Measurements from ENCODE around the gene METTL6.
"Not testable (repeated sequence)": the region's sequence is repeated elsewhere in the genome, so short reads cannot be mapped to it uniquely, and the experiment has no call there.

METTL6 gene

DNA sequence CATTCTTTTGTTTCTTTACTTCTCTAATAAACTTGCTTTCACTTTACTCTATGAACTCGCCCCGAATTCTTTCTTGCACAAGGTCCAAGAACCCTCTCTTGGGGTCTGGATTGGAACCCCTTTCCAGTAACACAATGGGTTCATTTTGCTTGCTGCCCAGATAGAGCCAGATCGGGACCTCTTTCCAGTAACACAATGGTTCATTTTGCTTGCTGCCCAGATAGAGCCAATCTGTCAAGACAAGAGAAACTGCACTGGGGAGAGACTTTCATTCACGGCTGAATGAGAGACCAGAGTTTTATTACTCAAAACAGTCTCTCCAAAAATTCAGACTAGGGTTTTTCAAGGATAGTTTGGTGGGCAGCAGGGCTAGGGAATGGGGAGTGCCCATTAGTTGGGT, 25.4 kb downstream of the METTL6 start:
- TF ChIP-seq, protein P1, sequence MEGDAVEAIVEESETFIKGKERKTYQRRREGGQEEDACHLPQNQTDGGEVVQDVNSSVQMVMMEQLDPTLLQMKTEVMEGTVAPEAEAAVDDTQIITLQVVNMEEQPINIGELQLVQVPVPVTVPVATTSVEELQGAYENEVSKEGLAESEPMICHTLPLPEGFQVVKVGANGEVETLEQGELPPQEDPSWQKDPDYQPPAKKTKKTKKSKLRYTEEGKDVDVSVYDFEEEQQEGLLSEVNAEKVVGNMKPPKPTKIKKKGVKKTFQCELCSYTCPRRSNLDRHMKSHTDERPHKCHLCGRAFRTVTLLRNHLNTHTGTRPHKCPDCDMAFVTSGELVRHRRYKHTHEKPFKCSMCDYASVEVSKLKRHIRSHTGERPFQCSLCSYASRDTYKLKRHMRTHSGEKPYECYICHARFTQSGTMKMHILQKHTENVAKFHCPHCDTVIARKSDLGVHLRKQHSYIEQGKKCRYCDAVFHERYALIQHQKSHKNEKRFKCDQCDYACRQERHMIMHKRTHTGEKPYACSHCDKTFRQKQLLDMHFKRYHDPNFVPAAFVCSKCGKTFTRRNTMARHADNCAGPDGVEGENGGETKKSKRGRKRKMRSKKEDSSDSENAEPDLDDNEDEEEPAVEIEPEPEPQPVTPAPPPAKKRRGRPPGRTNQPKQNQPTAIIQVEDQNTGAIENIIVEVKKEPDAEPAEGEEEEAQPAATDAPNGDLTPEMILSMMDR (IDR thresholded peaks at IDR 0.05; ENCODE audit: insufficient read depth, low read length) = no peak
- TF ChIP-seq, protein P2, sequence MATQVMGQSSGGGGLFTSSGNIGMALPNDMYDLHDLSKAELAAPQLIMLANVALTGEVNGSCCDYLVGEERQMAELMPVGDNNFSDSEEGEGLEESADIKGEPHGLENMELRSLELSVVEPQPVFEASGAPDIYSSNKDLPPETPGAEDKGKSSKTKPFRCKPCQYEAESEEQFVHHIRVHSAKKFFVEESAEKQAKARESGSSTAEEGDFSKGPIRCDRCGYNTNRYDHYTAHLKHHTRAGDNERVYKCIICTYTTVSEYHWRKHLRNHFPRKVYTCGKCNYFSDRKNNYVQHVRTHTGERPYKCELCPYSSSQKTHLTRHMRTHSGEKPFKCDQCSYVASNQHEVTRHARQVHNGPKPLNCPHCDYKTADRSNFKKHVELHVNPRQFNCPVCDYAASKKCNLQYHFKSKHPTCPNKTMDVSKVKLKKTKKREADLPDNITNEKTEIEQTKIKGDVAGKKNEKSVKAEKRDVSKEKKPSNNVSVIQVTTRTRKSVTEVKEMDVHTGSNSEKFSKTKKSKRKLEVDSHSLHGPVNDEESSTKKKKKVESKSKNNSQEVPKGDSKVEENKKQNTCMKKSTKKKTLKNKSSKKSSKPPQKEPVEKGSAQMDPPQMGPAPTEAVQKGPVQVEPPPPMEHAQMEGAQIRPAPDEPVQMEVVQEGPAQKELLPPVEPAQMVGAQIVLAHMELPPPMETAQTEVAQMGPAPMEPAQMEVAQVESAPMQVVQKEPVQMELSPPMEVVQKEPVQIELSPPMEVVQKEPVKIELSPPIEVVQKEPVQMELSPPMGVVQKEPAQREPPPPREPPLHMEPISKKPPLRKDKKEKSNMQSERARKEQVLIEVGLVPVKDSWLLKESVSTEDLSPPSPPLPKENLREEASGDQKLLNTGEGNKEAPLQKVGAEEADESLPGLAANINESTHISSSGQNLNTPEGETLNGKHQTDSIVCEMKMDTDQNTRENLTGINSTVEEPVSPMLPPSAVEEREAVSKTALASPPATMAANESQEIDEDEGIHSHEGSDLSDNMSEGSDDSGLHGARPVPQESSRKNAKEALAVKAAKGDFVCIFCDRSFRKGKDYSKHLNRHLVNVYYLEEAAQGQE (IDR thresholded peaks at IDR 0.05; ENCODE audit: insufficient replicate concordance, low read depth) = no peak
- TF ChIP-seq POLR2AphosphoS5 (IDR thresholded peaks at IDR 0.05; ENCODE audit: low read depth) (no peak), GABPA (IDR thresholded peaks at IDR 0.05; ENCODE audit: low read depth) (no peak), SPI1 (IDR thresholded peaks at IDR 0.05; ENCODE audit: borderline replicate concordance, low read depth) (no peak)
- no peak overlapping the region for H3K4me3 ChIP-seq (replicated peaks; ENCODE audit: insufficient read depth, low read length)
- no peak for DNase-seq (ENCODE audit: low read depth in 1 of 2, low spot score in 1 of 2)
- H3K27me3 ChIP-seq (ENCODE audit: insufficient read depth, poor library complexity, severe bottlenecking) = no peaks in the 10 kb centered on the region
- H3K27ac ChIP-seq (replicated peaks) = no peak overlapping the region

DNA sequence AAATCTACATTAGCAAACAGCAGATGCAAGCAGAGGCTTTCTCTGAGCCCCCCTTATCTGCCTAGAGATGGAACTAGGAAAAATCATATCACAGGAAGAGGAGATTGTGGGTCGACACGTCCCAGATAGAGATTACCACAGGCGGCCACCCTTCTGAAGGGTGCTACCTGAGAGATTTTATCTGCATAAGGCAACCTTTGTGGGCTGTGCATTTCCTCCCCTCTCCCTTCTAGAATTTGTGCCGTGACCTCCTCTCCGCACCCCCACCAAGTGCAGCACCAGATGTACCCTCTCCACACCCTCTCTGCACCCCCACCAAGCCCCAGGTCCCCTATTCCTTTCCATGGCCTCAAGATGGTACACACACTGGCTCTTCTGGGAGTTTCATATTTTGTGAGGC, 27.4 kb downstream of the METTL6 start:
- Histone ChIP-seq H3K27me3 (ENCODE audit: insufficient read depth, poor library complexity, severe bottlenecking) (no peaks in the 10 kb centered on the region), H3K27ac (replicated peaks) (no peak overlapping the region), H3K4me3 (replicated peaks; ENCODE audit: insufficient read depth, low read length) (no peak overlapping the region)
- TF ChIP-seq, protein P2 (IDR thresholded peaks at IDR 0.05; ENCODE audit: insufficient replicate concordance, low read depth) = no peak
- TF ChIP-seq, protein P1 (IDR thresholded peaks at IDR 0.05; ENCODE audit: insufficient read depth, low read length) = no peak
- TF ChIP-seq SPI1 (IDR thresholded peaks at IDR 0.05; ENCODE audit: borderline replicate concordance, low read depth) = no peak
- TF ChIP-seq POLR2AphosphoS5 (IDR thresholded peaks at IDR 0.05; ENCODE audit: low read depth) = no peak
- no peak for TF ChIP-seq GABPA (IDR thresholded peaks at IDR 0.05; ENCODE audit: low read depth)
- no peak for DNase-seq (ENCODE audit: low read depth in 1 of 2, low spot score in 1 of 2)

DNA sequence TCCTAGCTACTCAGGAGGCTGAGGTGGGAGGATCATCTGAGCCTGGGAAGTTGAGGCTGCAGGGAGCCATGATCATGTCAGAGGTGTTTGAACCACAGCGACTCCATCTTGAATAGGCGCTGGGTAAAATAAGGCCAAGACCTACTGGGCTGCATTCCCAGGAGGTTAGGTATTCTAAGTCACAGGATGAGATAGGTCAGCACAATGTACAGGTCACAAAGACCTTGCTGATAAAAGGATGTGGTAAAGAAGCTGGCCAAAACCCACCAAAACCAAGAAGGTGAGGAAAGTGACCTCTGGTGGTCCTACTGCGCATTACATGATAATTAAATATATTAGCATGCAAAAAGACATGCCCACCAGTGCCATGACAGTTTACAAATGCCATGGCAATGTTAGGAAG, 28.6 kb downstream of the METTL6 start:
- not testable (repeated sequence) for H3K27ac ChIP-seq (replicated peaks); H3K27me3 ChIP-seq (ENCODE audit: insufficient read depth, poor library complexity, severe bottlenecking); H3K4me3 ChIP-seq (replicated peaks; ENCODE audit: insufficient read depth, low read length); DNase-seq (ENCODE audit: low read depth in 1 of 2, low spot score in 1 of 2)

DNA sequence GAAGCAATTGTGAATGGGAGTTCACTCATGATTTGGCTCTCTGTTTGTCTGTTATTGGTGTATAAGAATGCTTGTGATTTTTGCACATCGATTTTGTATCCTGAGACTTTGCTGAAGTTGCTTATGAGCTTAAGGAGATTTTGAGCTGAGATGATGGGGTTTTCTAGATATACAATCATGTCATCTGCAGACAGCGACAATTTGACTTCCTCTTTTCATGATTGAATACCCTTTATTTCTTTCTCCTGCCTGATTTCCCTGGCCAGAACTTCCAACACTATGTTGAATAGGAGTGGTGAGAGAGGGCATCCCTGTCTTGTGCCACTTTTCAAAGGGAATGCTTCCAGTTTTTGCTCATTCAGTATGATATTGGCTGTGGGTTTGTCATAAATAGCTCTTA, 34.1 kb downstream of the METTL6 start:
- H3K27ac ChIP-seq (replicated peaks) = not testable (repeated sequence)

DNA sequence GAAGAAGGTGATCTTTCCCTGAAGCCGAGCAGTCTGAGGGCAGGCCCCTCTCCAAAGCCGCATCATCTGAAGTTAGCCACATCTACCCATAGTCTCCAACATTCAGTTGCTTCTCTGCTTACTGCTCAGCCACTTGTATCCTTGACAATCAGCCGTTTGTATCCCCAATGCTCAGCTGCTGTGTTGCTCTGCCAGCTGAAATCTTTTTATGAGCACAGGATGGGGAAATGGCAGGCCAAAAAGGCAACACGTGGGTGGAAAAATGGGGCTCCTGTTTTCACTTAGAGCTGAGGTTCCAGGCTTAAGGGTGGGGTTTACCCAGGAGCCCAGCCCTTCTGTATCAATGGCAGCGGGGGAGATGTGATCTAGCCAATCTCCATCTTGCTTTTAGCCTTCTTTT, 36.3 kb downstream of the METTL6 start:
- no peaks in the 10 kb centered on the region for H3K27me3 ChIP-seq (ENCODE audit: insufficient read depth, poor library complexity, severe bottlenecking)
- H3K27ac ChIP-seq (replicated peaks) = no peak overlapping the region
- no peak for DNase-seq (ENCODE audit: low read depth in 1 of 2, low spot score in 1 of 2)
- no peak for TF ChIP-seq POLR2AphosphoS5 (IDR thresholded peaks at IDR 0.05; ENCODE audit: low read depth)
- TF ChIP-seq GABPA (IDR thresholded peaks at IDR 0.05; ENCODE audit: low read depth) = no peak
- TF ChIP-seq, protein P1 (IDR thresholded peaks at IDR 0.05; ENCODE audit: insufficient read depth, low read length) = no peak
- no peak for TF ChIP-seq SPI1 (IDR thresholded peaks at IDR 0.05; ENCODE audit: borderline replicate concordance, low read depth)
- TF ChIP-seq, protein P2 (IDR thresholded peaks at IDR 0.05; ENCODE audit: insufficient replicate concordance, low read depth) = no peak
- no peak overlapping the region for H3K4me3 ChIP-seq (replicated peaks; ENCODE audit: insufficient read depth, low read length)

More for the DNA sequence above, 34.1 kb downstream of the METTL6 start:
- not testable (repeated sequence) for H3K4me3 ChIP-seq (replicated peaks; ENCODE audit: insufficient read depth, low read length); DNase-seq (ENCODE audit: low read depth in 1 of 2, low spot score in 1 of 2); H3K27me3 ChIP-seq (ENCODE audit: insufficient read depth, poor library complexity, severe bottlenecking)

Data from HL-60 (cell line).